ENCODE measurements around the gene CTNNBIP1. TPM values are rescaled to one million over a fixed set of nuclear protein-coding genes. Genes with fewer than 3 reads are reported as not detected.

Gene CTNNBIP1
- total and polyA plus RNA-seq, 2 of the 8 experiments (the other 6 are each of a cell fraction or from before 2014, with no cell fraction given) = 40.9 to 46.6 TPM

- TF ChIP-seq GTF2F1 (IDR thresholded peaks at IDR 0.05; ENCODE audit: borderline replicate concordance, low read depth, low read length) (no peak), SUZ12 (IDR thresholded peaks at IDR 0.05; ENCODE audit: low read length) (no peak), EZH2 (IDR thresholded peaks at IDR 0.05; ENCODE audit: low read depth, low read length, severe bottlenecking) (no peak), RAD21 (IDR thresholded peaks at IDR 0.05 in 1 of 2, conservative IDR thresholded peaks at IDR 0.05 in 1 of 2; ENCODE audit: low read depth in 2 of 2, low read length in 2 of 2) (no peak; a peak in 1 of 4 replicates), RNF2 (IDR thresholded peaks at IDR 0.05; ENCODE audit: borderline replicate concordance, low read depth, low read length, missing control alignments, poor library complexity, severe bottlenecking) (no peak), EGR1 (IDR thresholded peaks at IDR 0.05; ENCODE audit: borderline replicate concordance, low read depth, low read length) (no peak), MAFK (IDR thresholded peaks at IDR 0.05; ENCODE audit: low read depth, low read length) (no peak)
Observed at GRCh38 chr1:9886092-9886742, 23.9 kb downstream of the CTNNBIP1 start (continued).
